Epithelial cell of esophagus (primary cell): ENCODE measurements around the gene TLR4.

Experiments used
- DNase-seq: peaks from one replicate; pipeline ENCODE4 v3.0.0; 2010; ENCODE audit warnings: low read depth
- H3K4me3 ChIP-seq: 2 replicates; pipeline ENCODE4 v1.5.1; 2011; ENCODE audit warnings: mild to moderate bottlenecking, low read length, control low read depth
- TF ChIP-seq, protein P1 (sequence below): IDR thresholded peaks from 2 replicates; pipeline ENCODE4 v1.5.1; 2011; ENCODE audit warnings: low read depth, mild to moderate bottlenecking, low read length, control low read depth, inconsistent platforms; ENCODE audit not compliant: insufficient read depth; ENCODE audit errors: missing control alignments

The TLR4 gene

GRCh38 chr9:117725426-117725887 is 21.3 kb downstream of the TLR4 start:
- no peak overlapping the region for H3K4me3 ChIP-seq
- no peak for DNase-seq
- TF ChIP-seq, protein P1, sequence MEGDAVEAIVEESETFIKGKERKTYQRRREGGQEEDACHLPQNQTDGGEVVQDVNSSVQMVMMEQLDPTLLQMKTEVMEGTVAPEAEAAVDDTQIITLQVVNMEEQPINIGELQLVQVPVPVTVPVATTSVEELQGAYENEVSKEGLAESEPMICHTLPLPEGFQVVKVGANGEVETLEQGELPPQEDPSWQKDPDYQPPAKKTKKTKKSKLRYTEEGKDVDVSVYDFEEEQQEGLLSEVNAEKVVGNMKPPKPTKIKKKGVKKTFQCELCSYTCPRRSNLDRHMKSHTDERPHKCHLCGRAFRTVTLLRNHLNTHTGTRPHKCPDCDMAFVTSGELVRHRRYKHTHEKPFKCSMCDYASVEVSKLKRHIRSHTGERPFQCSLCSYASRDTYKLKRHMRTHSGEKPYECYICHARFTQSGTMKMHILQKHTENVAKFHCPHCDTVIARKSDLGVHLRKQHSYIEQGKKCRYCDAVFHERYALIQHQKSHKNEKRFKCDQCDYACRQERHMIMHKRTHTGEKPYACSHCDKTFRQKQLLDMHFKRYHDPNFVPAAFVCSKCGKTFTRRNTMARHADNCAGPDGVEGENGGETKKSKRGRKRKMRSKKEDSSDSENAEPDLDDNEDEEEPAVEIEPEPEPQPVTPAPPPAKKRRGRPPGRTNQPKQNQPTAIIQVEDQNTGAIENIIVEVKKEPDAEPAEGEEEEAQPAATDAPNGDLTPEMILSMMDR, result no peak

GRCh38 chr9:117729375-117729774 is 25.2 kb downstream of the TLR4 start:
- H3K4me3 ChIP-seq, result no peak overlapping the region
- TF ChIP-seq, protein P1, result no peak
- DNase-seq, result no peak

DNA sequence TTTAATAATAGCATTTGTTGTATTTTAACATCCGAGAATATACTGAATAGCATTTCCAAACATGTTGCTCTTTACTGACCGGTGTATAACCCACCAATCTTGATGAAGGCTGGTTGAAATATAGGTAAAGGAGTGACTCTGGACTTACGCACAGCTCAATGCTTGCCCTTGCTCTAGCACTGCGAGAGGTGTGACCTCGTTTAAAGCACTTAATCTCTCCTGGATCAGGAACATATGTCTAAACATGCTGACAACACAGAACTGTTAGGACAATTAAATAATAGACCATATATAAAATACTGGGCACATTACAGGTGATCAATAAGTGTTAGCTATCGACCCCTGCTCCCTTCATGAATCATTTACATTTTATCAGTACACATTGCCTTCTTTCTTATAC is 28.3 kb downstream of the TLR4 start:
- DNase-seq, result no peak
- TF ChIP-seq, protein P1, result no peak
- no peak overlapping the region for H3K4me3 ChIP-seq

- no peak overlapping the region for H3K4me3 ChIP-seq
- no peak for DNase-seq
These were observed 29.3 kb downstream of the TLR4 start for GRCh38 chr9:117733465-117733864.

GRCh38 chr9:117734082-117734481 is 29.9 kb downstream of the TLR4 start:
- TF ChIP-seq, protein P1, result no peak
- no peak for DNase-seq
- H3K4me3 ChIP-seq, result no peak overlapping the region

More at GRCh38 chr9:117733465-117733864, 29.3 kb downstream of the TLR4 start:
- TF ChIP-seq, protein P1, result no peak

- H3K4me3 ChIP-seq, result no peak overlapping the region
- DNase-seq, result no peak
These were observed 30.5 kb downstream of the TLR4 start for GRCh38 chr9:117734523-117735314.

More at GRCh38 chr9:117734523-117735314, 30.5 kb downstream of the TLR4 start:
- TF ChIP-seq, protein P1, result no peak
